Measurements from ENCODE around the gene HOXA13.

The HOXA13 gene

GRCh38 chr7:27199849-27200760 lies at the start of gene HOXA13:
Gene HOXA13 (minus strand): TSS chr7:27200091. CDS start chr7:27200077, 14 bp downstream.
- peak within 1 kb of the TSS in 3 of 21 experiments; percentile 4 to 76 (median 34) for H3K27ac ChIP-seq

GRCh38 chr7:27248911-27249723 lies 49.2 kb upstream of the HOXA13 start:
- Histone ChIP-seq H3K4me3 (no peak overlapping the region), H3K27ac (no peak overlapping the region)

More at GRCh38 chr7:27199849-27200760, at the start of gene HOXA13:
- H3K4me3 ChIP-seq = peak within 1 kb of the TSS; percentile 10 to 42 (median 31)

- Histone ChIP-seq H3K27ac (no peak overlapping the region), H3K4me3 (no peak overlapping the region)
Observed at GRCh38 chr7:27248427-27248806, 48.5 kb upstream of the HOXA13 start.

GRCh38 chr7:27247452-27248426 lies 47.8 kb upstream of the HOXA13 start:
- H3K27ac ChIP-seq = no peak overlapping the region
- H3K4me3 ChIP-seq = no peak overlapping the region

GRCh38 chr7:27247000-27247399 lies 47.1 kb upstream of the HOXA13 start:
- H3K4me3 ChIP-seq = no peak overlapping the region
- H3K27ac ChIP-seq = no peak overlapping the region

- H3K27ac ChIP-seq = no peak overlapping the region
- H3K4me3 ChIP-seq = peak overlapping the region in 2 of 7 experiments; percentile 16 to 17
Observed at GRCh38 chr7:27245798-27246691, 46.2 kb upstream of the HOXA13 start.

GRCh38 chr7:27245124-27245797 lies 45.4 kb upstream of the HOXA13 start:
- Histone ChIP-seq H3K4me3 (peak overlapping the region in 1 of 7 experiments; percentile 16), H3K27ac (no peak overlapping the region)

- Histone ChIP-seq H3K4me3 (no peak overlapping the region), H3K27ac (no peak overlapping the region)
Observed at GRCh38 chr7:27244488-27245123, 44.7 kb upstream of the HOXA13 start.

GRCh38 chr7:27243340-27244163 lies 43.7 kb upstream of the HOXA13 start:
- Histone ChIP-seq H3K27ac (no peak overlapping the region), H3K4me3 (no peak overlapping the region)

- no peak within 1 kb of the TSS for H3K27ac ChIP-seq
- H3K4me3 ChIP-seq = no peak within 1 kb of the TSS
Observed at GRCh38 chr7:27242555-27243339, 42.9 kb upstream of the HOXA13 start, which contains the start of gene EVX1. Gene EVX1 (plus strand): TSS chr7:27242802. CDS start chr7:27243031, 229 bp downstream.

GRCh38 chr7:27242154-27242553 lies 42.3 kb upstream of the HOXA13 start:
- Histone ChIP-seq H3K4me3 (no peak overlapping the region), H3K27ac (no peak overlapping the region)

GRCh38 chr7:27241189-27242056 lies 41.5 kb upstream of the HOXA13 start:
- H3K4me3 ChIP-seq = no peak overlapping the region
- no peak overlapping the region for H3K27ac ChIP-seq

- H3K27ac ChIP-seq = no peak overlapping the region
Observed at GRCh38 chr7:27240015-27240731, 40.3 kb upstream of the HOXA13 start.

GRCh38 chr7:27239387-27240014 lies 39.6 kb upstream of the HOXA13 start:
- Histone ChIP-seq H3K27ac (no peak overlapping the region), H3K4me3 (no peak overlapping the region)

More at GRCh38 chr7:27240015-27240731, 40.3 kb upstream of the HOXA13 start:
- no peak overlapping the region for H3K4me3 ChIP-seq
